HG02798 (cell line): ENCODE data around the gene TXNRD3.

ENCODE experiments used
- ATAC-seq: cut with Tn5 transposase; IDR thresholded peaks from one replicate; pipeline ENCODE4 v1.9.1; 2021; ENCODE audit warnings: mild to moderate bottlenecking; ENCODE audit not compliant: unreplicated experiment, poor library complexity

Gene TXNRD3

GRCh38 chr3:126557415-126557745 is 97.5 kb downstream of the TXNRD3 start:
- no peak for ATAC-seq
